ENCODE results near the gene MYMK.

The MYMK gene

GRCh38 chr9:133485531-133486260 is 39.1 kb downstream of the MYMK start:
- DNase-seq (ENCODE audit: low read depth) = no peak

GRCh38 chr9:133484671-133485437 is 39.9 kb downstream of the MYMK start:
- DNase-seq (ENCODE audit: low read depth) = no peak

DNA sequence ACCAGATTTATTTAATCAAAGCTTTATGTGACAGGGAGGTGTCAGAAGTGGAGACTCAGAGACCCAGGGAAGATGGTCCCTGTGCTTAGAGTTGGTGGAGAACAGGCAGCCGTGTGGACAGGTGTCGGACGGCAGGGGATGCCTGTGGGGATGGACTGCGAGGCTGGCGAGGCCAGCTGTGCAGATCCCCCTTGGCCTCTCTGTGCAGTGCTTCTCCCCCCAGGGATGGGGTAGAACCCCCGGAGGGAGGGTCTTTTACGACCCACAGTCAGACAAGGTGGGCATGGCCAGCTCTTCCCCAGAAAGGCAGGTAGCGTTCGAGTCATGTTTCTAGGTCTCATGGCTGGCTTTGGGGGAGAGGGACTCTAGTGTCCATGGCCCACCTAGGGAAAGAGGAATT is 41.1 kb downstream of the MYMK start:
- no peak for DNase-seq (ENCODE audit: low read depth)

DNA sequence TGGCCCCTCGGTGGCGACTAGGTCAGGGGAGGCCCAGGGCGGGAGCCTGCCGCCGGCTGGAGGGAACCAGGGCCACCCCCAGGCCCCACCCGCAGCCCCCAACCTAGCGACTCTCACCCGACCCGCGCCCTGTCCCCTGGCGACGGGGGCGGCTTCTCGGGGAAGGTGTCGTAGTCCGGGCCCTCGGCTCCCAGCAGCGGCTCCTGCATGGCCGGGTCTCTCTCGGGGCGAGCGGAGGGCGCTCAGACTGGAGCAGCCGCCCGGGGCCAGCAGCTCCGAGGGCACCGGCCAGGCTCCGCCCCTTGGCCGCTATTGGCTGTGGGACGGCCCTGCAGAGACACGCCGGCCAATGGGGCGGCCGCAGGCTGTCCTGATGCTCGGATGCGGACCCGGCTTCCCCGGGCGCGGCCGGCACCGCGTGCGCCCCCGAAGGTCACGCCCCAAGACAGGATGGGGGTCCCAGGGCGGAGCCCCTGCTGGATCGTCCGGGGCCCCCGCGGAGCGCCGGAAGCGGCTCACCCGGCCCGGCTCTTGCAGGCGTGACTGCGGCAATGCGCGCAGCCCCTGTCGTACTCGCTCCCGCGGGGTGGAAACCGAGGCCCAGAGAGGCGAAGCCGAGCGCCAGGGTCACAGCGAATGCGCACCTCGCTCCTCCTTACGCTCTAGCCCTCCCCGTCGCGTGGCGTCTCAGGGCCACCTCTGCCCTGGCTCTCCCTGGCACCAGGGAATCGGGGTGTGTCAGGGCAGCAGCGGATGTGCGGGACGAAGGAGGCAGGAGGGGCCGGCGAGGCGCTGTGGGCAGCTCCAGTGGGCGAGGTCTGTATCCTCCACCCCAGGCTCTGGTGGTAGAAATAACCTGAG is 45.7 kb downstream of the MYMK start, which contains the start of gene SLC2A6:
SLC2A6 (minus strand) TSS at position 249 of the 861 bp plus-strand sequence; CDS start at position 209, 40 bp downstream.
- peak; percentile 69 for DNase-seq (ENCODE audit: low read depth)

- DNase-seq (ENCODE audit: low read depth) = no peak
These were observed 46.5 kb downstream of the MYMK start for GRCh38 chr9:133477992-133478850.

DNA sequence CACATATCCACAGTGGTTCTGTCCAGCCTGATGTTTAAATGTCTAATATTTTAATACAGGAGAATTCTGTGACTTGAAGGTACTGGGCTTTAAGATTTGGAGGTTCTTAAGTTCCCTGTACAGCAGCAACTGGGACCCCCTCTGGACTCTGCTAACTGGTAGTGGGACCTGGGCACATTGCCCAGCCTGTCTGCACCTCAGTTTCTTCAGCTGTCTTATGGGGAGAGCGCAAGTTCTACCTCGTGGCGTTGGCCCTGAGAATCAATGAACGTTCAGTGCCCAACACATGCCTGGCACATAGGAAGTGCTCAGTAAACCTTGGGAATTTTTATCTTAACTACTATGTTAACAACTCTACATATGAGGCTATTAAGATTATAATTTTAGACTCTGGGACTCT is 47.3 kb downstream of the MYMK start:
- DNase-seq (ENCODE audit: low read depth) = no peak

GRCh38 chr9:133476941-133477340 is 47.8 kb downstream of the MYMK start:
- no peak for DNase-seq (ENCODE audit: low read depth)

- DNase-seq (ENCODE audit: low read depth) = no peak
These were observed 48.5 kb downstream of the MYMK start for GRCh38 chr9:133476036-133476931.

- no peak for DNase-seq (ENCODE audit: low read depth)
These were observed 49.3 kb downstream of the MYMK start for GRCh38 chr9:133475292-133476012.

GRCh38 chr9:133474853-133475252 is 49.9 kb downstream of the MYMK start:
- DNase-seq (ENCODE audit: low read depth) = no peak

DNA sequence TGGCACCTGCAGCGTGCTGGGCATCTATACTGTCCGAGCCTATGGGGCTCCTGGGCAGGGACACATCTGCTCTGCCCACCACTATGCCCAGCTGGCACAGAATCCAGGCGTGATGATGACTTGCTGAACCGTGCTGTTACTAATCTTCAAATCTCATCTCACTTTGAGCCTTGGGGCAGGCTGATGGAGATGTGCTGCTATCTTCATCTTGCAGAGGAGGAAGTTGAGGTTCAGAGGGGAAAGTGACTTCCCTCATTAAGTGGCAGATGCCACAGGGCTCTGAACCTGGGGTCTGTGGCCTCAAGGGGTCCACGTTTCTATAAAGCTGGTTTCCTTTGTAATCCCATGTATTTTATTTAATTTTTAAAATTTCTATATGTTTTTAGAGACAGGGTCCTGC is 50.5 kb downstream of the MYMK start:
- DNase-seq (ENCODE audit: low read depth) = no peak

- no peak for DNase-seq (ENCODE audit: low read depth)
These were observed 51.0 kb downstream of the MYMK start for GRCh38 chr9:133473743-133474142.

- DNase-seq (ENCODE audit: low read depth) = no peak
These were observed 51.9 kb downstream of the MYMK start for GRCh38 chr9:133472753-133473378.

- DNase-seq (ENCODE audit: low read depth) = no peak
These were observed 52.5 kb downstream of the MYMK start for GRCh38 chr9:133472277-133472645.

DNA sequence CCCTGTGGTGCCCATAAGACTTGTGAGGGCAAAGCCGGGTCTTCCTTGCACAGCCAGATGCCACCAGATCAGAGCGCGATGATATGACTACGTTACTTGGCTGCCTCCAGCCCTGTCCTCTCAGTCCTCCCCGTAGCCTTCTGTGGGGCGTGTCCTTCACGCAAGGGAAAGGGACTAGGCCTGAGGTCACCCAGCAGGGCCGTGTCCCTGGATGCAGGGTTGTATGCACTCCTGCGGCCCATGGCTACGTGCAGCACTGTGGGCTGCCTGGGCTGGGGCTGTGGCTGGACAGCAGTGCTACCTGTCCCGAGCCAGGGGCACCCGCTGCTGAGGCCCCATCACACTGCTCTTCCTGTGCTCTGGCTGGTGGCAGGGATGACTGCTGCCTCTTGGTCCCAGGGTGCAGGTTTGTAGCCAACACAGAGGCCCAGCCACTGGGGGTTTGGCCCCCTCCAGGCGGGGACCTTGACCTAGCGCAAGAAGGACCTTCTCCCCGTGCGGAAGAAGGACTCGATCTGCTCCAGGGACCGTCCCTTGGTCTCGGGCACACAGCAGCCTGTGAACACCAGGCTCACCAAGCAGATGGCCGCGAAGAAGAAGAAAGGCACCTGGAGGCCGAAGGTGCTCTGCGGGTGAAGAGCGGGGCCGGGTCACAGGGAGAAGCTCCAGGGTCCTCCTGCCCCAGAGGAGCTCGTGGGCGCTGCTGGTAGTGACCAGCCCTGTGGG is 53.0 kb downstream of the MYMK start:
- DNase-seq (ENCODE audit: low read depth) = no peak

DNA sequence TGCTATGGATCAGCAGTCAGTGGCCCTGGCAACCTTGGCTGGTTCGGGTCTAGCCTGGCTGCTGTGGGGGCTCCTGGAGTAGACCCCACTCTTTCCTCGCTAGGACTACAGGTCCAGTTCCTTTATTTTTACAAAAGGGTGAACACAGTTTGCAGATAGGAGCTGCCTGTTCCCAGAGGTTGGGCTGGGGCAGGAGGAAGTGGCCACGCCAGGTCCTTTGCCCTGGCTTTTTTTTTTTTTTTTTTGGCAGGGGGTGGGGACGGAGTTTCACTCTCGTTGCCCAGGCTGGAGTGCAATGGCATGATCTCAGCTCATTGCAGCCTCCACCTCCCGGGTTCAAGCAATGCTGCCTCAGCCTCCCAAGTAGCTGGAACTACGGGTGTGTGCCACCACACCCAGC is 53.8 kb downstream of the MYMK start:
- DNase-seq (ENCODE audit: low read depth) = no peak

DNA sequence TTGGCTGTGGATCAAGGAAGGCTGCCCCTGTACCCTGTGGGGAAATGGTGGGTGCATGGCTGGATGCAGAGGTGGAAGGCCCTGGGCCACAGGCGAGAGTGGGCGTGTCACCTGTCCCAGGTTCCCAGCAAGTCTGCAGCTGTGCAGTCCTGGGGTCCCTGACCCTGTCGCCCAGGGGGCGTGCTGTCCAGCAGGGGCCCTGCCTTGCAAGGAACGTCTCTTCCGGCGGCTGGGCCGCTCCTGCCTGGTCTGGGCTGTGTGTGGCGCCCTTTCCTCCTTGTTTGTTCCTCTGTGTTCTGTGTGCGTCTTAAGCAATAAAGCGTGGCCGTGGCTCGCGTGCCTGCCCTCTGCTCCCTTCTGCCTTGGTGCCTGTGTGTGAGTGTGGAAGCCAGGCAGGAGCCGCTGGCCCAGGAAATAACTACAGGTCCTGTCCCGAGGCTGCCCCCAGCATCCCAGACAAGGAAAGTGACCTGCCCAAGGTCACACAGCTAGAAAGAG is 54.3 kb downstream of the MYMK start:
- no peak for DNase-seq (ENCODE audit: low read depth)

DNA sequence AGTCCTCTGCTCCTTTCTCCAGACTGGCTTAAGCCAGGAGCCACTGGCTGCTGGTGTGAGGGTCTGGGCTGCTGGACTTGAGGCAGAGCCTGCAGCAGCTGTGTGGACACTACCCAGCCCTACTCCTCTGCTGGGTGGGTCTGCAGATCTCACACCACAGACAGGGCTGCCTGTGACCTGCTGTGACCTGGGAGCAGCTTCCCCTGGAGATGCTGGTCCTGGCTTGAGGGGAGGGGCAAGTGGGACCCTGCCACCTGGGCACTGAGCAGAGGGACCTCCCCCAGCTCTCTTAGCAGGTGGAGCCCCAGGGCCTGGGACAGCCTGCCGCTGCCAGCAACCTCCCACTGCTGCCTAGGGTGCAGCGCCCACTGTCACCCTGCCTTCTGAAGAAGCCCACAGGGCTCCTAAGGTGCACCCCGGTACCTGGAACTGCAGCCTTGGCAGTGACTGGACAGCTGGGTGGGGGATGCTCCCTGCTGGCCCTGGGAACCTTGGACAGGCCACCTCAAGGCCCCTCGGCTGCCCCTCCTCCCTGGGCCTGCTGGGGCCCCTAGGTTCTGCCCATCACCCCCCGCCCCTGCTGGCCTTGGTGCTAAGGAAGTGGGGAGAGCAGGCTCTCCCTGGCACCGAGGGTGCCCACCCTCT is 55.9 kb downstream of the MYMK start:
- DNase-seq (ENCODE audit: low read depth) = no peak

All from activated T-helper 1 cell treated with Interleukin-2 at 50 U/mL for 16 hours (primary cell).